Mesothelial cell of epicardium (in vitro differentiated cells): ENCODE results near the gene MAD1L1. TPM values are rescaled to one million over a fixed set of nuclear protein-coding genes. Genes with fewer than 3 reads are reported as not detected.

ENCODE experiments used
- DNase-seq, 2 experiments: peaks; one replicate each; pipeline ENCODE4 v3.0.0; 2021; ENCODE audit warnings: low spot score in 2 of 2; ENCODE audit not compliant: unreplicated experiment in 2 of 2
- H3K27ac Mint-ChIP-seq: 2 replicates; pipeline ENCODE4 v1.8.0; 2021; ENCODE audit warnings: mixed read lengths
- H3K27me3 Mint-ChIP-seq: 2 replicates; pipeline ENCODE4 v1.8.0; 2021; ENCODE audit warnings: low read depth, mixed read lengths
- H3K36me3 Mint-ChIP-seq: 2 replicates; pipeline ENCODE4 v1.8.0; 2021; ENCODE audit warnings: mixed read lengths
- H3K4me1 Mint-ChIP-seq: 2 replicates; pipeline ENCODE4 v1.8.0; 2021; ENCODE audit warnings: mixed read lengths
- H3K4me3 Mint-ChIP-seq: 2 replicates; pipeline ENCODE4 v1.8.0; 2021; ENCODE audit warnings: mild to moderate bottlenecking, moderate library complexity, mixed read lengths
- H3K9me3 Mint-ChIP-seq: 2 replicates; pipeline ENCODE4 v1.8.0; 2021; ENCODE audit warnings: mixed read lengths
- total RNA-seq: library from RNA; stranded (reverse); gene quantifications from 3 replicates; pipeline ENCODE4 v1.2.1, GENCODE V29; 2021
- TF ChIP-seq, protein P1 (sequence below): fragments of 200-600 bp; sonication (generic); IDR thresholded peaks from one replicate; pipeline ENCODE4 v1.5.0; 2021; ENCODE audit warnings: antibody characterized with exemption; ENCODE audit not compliant: unreplicated experiment

The MAD1L1 gene
- total RNA-seq, 1 donor from 2014 or later: 45.0 TPM

DNA sequence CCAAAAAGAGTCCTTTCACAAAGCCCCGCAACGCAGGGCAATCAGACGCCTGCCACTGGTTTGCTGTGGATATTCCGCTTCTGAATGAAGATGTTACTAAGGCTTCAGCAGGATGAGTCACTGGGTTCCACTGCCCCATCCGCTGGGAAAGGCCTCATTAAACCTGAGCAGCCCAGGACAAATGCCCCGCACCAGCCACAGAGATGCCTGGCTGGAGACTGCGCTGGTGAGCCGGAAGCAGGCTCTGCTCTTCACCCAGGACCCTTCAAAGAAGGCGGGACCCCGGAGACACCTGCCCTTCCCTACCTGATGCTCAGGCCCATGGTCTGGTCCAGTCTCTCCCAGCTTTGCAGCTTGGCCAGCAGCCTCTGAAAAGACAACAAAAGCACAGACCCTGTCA is 19.8 kb downstream of the MAD1L1 start:
- H3K4me1 Mint-ChIP-seq: no peaks in the 10 kb centered on the region
- TF ChIP-seq, protein P1, sequence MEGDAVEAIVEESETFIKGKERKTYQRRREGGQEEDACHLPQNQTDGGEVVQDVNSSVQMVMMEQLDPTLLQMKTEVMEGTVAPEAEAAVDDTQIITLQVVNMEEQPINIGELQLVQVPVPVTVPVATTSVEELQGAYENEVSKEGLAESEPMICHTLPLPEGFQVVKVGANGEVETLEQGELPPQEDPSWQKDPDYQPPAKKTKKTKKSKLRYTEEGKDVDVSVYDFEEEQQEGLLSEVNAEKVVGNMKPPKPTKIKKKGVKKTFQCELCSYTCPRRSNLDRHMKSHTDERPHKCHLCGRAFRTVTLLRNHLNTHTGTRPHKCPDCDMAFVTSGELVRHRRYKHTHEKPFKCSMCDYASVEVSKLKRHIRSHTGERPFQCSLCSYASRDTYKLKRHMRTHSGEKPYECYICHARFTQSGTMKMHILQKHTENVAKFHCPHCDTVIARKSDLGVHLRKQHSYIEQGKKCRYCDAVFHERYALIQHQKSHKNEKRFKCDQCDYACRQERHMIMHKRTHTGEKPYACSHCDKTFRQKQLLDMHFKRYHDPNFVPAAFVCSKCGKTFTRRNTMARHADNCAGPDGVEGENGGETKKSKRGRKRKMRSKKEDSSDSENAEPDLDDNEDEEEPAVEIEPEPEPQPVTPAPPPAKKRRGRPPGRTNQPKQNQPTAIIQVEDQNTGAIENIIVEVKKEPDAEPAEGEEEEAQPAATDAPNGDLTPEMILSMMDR: no peak

DNA sequence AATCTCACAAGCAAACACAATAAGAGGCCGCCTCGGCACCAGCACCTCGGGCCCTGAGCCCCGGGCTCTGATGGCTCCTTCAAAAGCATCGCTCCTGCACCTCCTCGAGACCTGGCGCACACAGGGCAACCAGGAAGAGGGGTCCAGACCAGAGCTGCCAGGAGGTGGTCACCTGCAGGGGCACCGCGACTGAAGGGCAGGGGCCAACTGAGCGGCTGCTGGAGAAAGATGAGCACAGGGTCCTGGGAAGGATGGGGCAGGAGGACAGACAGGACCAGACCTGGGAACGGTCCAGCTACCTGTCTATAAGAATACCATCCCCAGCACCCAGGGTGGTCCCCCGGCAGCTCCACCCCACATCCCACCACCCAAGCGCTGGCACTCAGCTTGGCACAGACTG is 20.8 kb downstream of the MAD1L1 start:
- TF ChIP-seq, protein P1: no peak
- Mint-ChIP-seq H3K36me3 (peaks cover 49% of the 10 kb centered on the region), H3K4me1 (no peaks in the 10 kb centered on the region), H3K27ac (no peak overlapping the region), H3K27me3 (no peaks in the 10 kb centered on the region), H3K4me3 (no peak overlapping the region), H3K9me3 (no peaks in the 10 kb centered on the region)
- no peak for DNase-seq

More for the DNA sequence above, 19.8 kb downstream of the MAD1L1 start:
- no peak overlapping the region for H3K4me3 Mint-ChIP-seq
- no peaks in the 10 kb centered on the region for H3K27me3 Mint-ChIP-seq
- DNase-seq: no peak
- peaks cover 46% of the 10 kb centered on the region for H3K36me3 Mint-ChIP-seq
- no peaks in the 10 kb centered on the region for H3K9me3 Mint-ChIP-seq
- no peak overlapping the region for H3K27ac Mint-ChIP-seq

DNA sequence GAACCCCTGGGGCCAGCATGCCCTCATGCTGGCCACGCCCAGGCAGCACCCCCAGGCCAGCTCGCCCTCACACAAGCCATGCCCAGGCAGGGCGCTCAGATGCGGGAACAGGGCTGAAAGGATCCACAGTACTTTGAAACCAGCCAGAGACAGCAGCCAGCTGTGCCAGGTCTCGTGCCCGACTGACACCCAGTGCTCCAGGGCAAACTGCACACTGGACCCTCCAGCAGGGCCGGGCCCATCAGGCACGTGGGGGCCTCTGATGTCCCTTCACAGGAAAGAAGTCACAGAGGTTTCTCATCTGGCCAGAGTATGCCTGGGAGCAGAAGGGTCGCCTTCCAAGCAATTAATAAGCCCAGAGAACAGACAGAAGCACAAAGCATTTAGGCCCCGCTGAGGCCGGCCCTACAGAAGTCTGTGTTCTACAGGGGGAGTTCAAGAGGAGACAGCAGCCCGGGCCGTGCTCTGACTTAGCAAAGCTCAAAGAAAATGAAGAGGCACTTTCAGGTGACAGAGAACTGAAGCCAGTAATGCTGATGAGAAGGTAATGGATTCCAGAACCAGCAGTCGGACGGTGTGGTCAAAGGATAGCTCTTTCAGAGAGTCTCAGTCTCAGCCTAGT is 21.4 kb downstream of the MAD1L1 start:
- H3K4me1 Mint-ChIP-seq: no peaks in the 10 kb centered on the region
- H3K36me3 Mint-ChIP-seq: peaks cover 50% of the 10 kb centered on the region
- TF ChIP-seq, protein P1: no peak
- H3K4me3 Mint-ChIP-seq: no peak overlapping the region
- no peaks in the 10 kb centered on the region for H3K9me3 Mint-ChIP-seq
- H3K27ac Mint-ChIP-seq: no peak overlapping the region
- DNase-seq: no peak
- no peaks in the 10 kb centered on the region for H3K27me3 Mint-ChIP-seq

DNA sequence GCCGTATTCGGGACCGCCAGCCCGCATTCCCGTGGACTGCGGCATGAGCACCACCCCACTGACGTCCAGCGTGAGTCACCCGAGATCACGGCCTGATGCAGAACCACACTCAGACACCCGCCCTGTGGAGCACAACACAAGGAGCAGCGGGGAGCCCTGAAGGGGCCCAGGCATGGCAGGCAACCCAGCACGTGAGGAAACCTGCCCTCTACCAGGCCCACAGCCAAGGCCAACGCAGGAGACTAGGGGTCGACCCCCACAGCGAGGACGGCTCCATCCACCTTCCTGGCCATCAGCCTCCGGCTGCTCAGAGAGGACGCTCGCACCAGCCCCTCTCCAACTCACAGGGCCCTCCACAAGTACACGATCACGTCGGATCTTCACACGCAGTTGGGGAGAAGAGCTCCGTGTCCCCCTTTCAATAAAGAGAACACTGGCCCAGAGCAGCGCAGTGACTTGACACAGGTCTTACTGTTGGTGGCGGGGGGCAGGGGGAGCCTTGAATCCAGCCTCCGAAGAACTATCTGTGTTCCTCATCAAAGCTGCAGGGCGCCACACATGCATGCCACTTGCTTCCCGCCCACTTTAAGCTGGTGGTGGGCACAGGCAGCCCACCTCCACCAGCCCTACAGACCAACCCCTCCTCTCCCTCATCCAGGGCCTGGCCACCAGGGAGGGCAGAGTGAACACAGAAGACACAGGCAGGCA is 22.0 kb downstream of the MAD1L1 start:
- Mint-ChIP-seq H3K27me3 (no peaks in the 10 kb centered on the region), H3K4me1 (peaks cover 2% of the 10 kb centered on the region), H3K4me3 (no peak overlapping the region), H3K9me3 (no peaks in the 10 kb centered on the region), H3K36me3 (peaks cover 48% of the 10 kb centered on the region), H3K27ac (no peak overlapping the region)
- TF ChIP-seq, protein P1: no peak
- DNase-seq: no peak

DNA sequence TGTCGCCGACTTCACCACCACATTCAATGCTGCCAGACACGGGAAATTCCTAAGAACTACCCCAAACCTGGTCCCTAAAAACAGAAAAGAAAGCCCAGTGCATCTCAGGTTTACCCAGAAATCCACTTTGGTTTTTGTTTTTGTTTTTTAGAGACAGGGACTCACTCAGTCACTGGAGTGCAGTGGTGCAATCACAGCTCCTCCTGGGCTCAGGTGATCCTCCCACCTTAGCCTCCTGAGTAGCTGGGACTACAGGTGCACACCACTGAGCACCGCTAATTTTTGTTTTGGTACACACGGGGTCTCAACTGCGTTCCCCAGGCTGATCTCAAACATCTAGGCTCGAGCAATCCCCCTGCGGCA is 22.8 kb downstream of the MAD1L1 start:
- no peak for DNase-seq
- TF ChIP-seq, protein P1: no peak
- H3K4me1 Mint-ChIP-seq: peaks cover 10% of the 10 kb centered on the region
- no peak overlapping the region for H3K27ac Mint-ChIP-seq
- no peak overlapping the region for H3K4me3 Mint-ChIP-seq
- no peaks in the 10 kb centered on the region for H3K27me3 Mint-ChIP-seq
- peaks cover 50% of the 10 kb centered on the region for H3K36me3 Mint-ChIP-seq
- H3K9me3 Mint-ChIP-seq: no peaks in the 10 kb centered on the region
